ENCODE measurements around the gene SFSWAP. TPM values are rescaled to one million over a fixed set of nuclear protein-coding genes. Genes with fewer than 3 reads are reported as not detected.

SFSWAP gene
- total and polyA plus RNA-seq, 10 donors = 19.5 to 74.4 (median 58.8) TPM

- intact Hi-C loops (cut with DNase I; ENCODE audit: low total_unique reads) = no loop called here
- Histone ChIP-seq H3K36me3 (peaks cover 2 to 100% (median 89%) of the 10 kb centered on the region in 6 donors), H3K27me3 (replicated peaks in 1 of 7) (no peaks in the 10 kb centered on the region), H3K4me1 (peaks cover 0 to 25% (median 5%) of the 10 kb centered on the region in 6 donors), H3K27ac (peak overlapping the region in 1 of 8 donors; percentile 40), H3K9me3 (no peaks in the 10 kb centered on the region), H3K4me3 (no peak overlapping the region)
- peak; percentile 75 for DNase-seq
- WGBS, 5 donors = 58 to 85% (median 84%) methylated on average over 11 to 15 of the region's 17 CpGs
- TF ChIP-seq CTCF (IDR thresholded peaks at IDR 0.05 in 8 of 11, conservative IDR thresholded peaks at IDR 0.05 in 3 of 11) = no peak
- TF ChIP-seq POLR2AphosphoS5 (IDR thresholded peaks at IDR 0.05) = peak; percentile 36 to 63 (median 45)
- TF ChIP-seq POLR2A (IDR thresholded peaks at IDR 0.05) = no peak
Observed at GRCh38 chr12:131766382-131767107, 55.7 kb downstream of the SFSWAP start.

- WGBS, 5 donors = 94 to 97% (median 94%) methylated on average over 12 of the region's 12 CpGs
- intact Hi-C loops (cut with DNase I; ENCODE audit: low total_unique reads) = no loop called here
- no peak overlapping the region for H3K4me3 ChIP-seq
- no peak overlapping the region for H3K27ac ChIP-seq
- H3K27me3 ChIP-seq (replicated peaks in 1 of 7) = no peaks in the 10 kb centered on the region
- TF ChIP-seq CTCF (IDR thresholded peaks at IDR 0.05 in 8 of 11, conservative IDR thresholded peaks at IDR 0.05 in 3 of 11) = no peak
- TF ChIP-seq POLR2AphosphoS5 (IDR thresholded peaks at IDR 0.05) = peak in 1 of 3 donors; percentile 38
- H3K9me3 ChIP-seq = no peaks in the 10 kb centered on the region
- H3K4me1 ChIP-seq = peaks cover 7 to 60% (median 30%) of the 10 kb centered on the region in 6 donors
- no peak for DNase-seq
- H3K36me3 ChIP-seq = peaks cover 2 to 100% (median 70%) of the 10 kb centered on the region in 6 donors
Observed at GRCh38 chr12:131770120-131770519, 59.2 kb downstream of the SFSWAP start.

GRCh38 chr12:131771965-131772364 lies 61.1 kb downstream of the SFSWAP start:
- intact Hi-C loops (cut with DNase I; ENCODE audit: low total_unique reads) = no loop called here
- H3K4me3 ChIP-seq = no peak overlapping the region
- WGBS, 5 donors = 92 to 96% (median 95%) methylated on average over 10 of the region's 10 CpGs
- no peak overlapping the region for H3K27ac ChIP-seq
- H3K4me1 ChIP-seq = peaks cover 7 to 67% (median 38%) of the 10 kb centered on the region in 6 donors
- peaks cover 0 to 100% (median 53%) of the 10 kb centered on the region in 6 donors for H3K36me3 ChIP-seq
- DNase-seq = no peak
- TF ChIP-seq POLR2A (IDR thresholded peaks at IDR 0.05) = no peak
- no peak for TF ChIP-seq CTCF (IDR thresholded peaks at IDR 0.05 in 8 of 11, conservative IDR thresholded peaks at IDR 0.05 in 3 of 11)
- no peak for TF ChIP-seq POLR2AphosphoS5 (IDR thresholded peaks at IDR 0.05)
- H3K9me3 ChIP-seq = no peaks in the 10 kb centered on the region
- H3K27me3 ChIP-seq (replicated peaks in 1 of 7) = no peaks in the 10 kb centered on the region

- DNase-seq = peak; percentile 90
- TF ChIP-seq POLR2AphosphoS5 (IDR thresholded peaks at IDR 0.05) (peak; percentile 71 to 86 (median 85)), CTCF (IDR thresholded peaks at IDR 0.05 in 8 of 11, conservative IDR thresholded peaks at IDR 0.05 in 3 of 11) (no peak), POLR2A (IDR thresholded peaks at IDR 0.05) (no peak)
- WGBS, 5 donors = 22 to 42% (median 37%) methylated on average over 15 of the region's 15 CpGs
- Histone ChIP-seq H3K27me3 (replicated peaks in 1 of 7) (no peaks in the 10 kb centered on the region), H3K4me1 (peaks cover 7 to 67% (median 38%) of the 10 kb centered on the region in 6 donors), H3K27ac (peak overlapping the region in 6 of 8 donors; percentile 22 to 81 (median 68)), H3K9me3 (no peaks in the 10 kb centered on the region), H3K36me3 (peaks cover 0 to 100% (median 50%) of the 10 kb centered on the region in 6 donors), H3K4me3 (peak overlapping the region in 3 of 8 donors; percentile 16 to 50 (median 16))
- intact Hi-C loops (cut with DNase I; ENCODE audit: low total_unique reads) = no loop called here
Observed at GRCh38 chr12:131773582-131774221, 62.8 kb downstream of the SFSWAP start.

Measured in spleen (tissue), 11 donors.